Astrocyte (in vitro differentiated cells and primary cell): ENCODE data around the gene KIAA1549. TPM values are rescaled to one million over a fixed set of nuclear protein-coding genes. Genes with fewer than 3 reads are reported as not detected.

Source experiments
- DNase-seq: peaks from one replicate; pipeline ENCODE4 v3.0.0-alpha.2; 2010; ENCODE audit warnings: low read depth
- FAIRE-seq: peaks from 2 replicates; lab custom pipeline; 2011; peaks lifted over from hg19 to GRCh38; lab: Jason Lieb, UNC
- H2AFZ ChIP-seq: 2 replicates; pipeline ENCODE4 v1.6.0; 2012; ENCODE audit warnings: low read depth, low read length, inconsistent platforms
- H3K27ac ChIP-seq: 2 replicates; pipeline ENCODE4 v1.5.1; 2011; ENCODE audit warnings: low read depth, low read length, inconsistent platforms
- H3K27me3 ChIP-seq: 2 replicates; pipeline ENCODE4 v1.6.0; 2011; ENCODE audit warnings: low read length, inconsistent platforms; ENCODE audit not compliant: insufficient read depth
- H3K36me3 ChIP-seq: 2 replicates; pipeline ENCODE4 v1.5.1; 2011; ENCODE audit warnings: low read length, inconsistent platforms; ENCODE audit not compliant: insufficient read depth
- H3K4me1 ChIP-seq: 2 replicates; pipeline ENCODE4 v1.5.1; 2011; ENCODE audit warnings: low read length, inconsistent platforms; ENCODE audit not compliant: insufficient read depth
- H3K4me2 ChIP-seq: 2 replicates; pipeline ENCODE4 v1.6.0; 2012; ENCODE audit warnings: low read length, inconsistent platforms
- H3K4me3 ChIP-seq: 2 replicates; pipeline ENCODE4 v1.5.1; 2011; ENCODE audit warnings: low read depth, mild to moderate bottlenecking, low read length, inconsistent platforms; ENCODE audit not compliant: insufficient read depth
- H3K79me2 ChIP-seq: 2 replicates; pipeline ENCODE4 v1.6.0; 2012; ENCODE audit warnings: mild to moderate bottlenecking, low read length, inconsistent platforms; ENCODE audit not compliant: insufficient read depth
- H3K9ac ChIP-seq: 2 replicates; pipeline ENCODE4 v1.6.0; 2012; ENCODE audit warnings: mild to moderate bottlenecking, low read length, inconsistent platforms
- H3K9me3 ChIP-seq: 2 replicates; pipeline ENCODE4 v1.5.1; 2012; ENCODE audit warnings: low read depth, mild to moderate bottlenecking, low read length, inconsistent platforms; ENCODE audit not compliant: insufficient read depth
- H4K20me1 ChIP-seq: 2 replicates; pipeline ENCODE4 v1.6.0; 2012; ENCODE audit warnings: low read length, inconsistent platforms; ENCODE audit not compliant: insufficient read depth
- H3K27ac Mint-ChIP-seq: one replicate; pipeline ENCODE4 v1.8.0; 2021; ENCODE audit warnings: mild to moderate bottlenecking, mixed read lengths; ENCODE audit not compliant: unreplicated experiment
- H3K27me3 Mint-ChIP-seq: one replicate; pipeline ENCODE4 v1.8.0; 2021; ENCODE audit warnings: low read depth, mixed read lengths; ENCODE audit not compliant: unreplicated experiment
- H3K36me3 Mint-ChIP-seq: one replicate; pipeline ENCODE4 v1.8.0; 2021; ENCODE audit warnings: low read depth, mixed read lengths; ENCODE audit not compliant: unreplicated experiment
- H3K4me1 Mint-ChIP-seq: one replicate; pipeline ENCODE4 v1.8.0; 2021; ENCODE audit warnings: low read depth, mixed read lengths; ENCODE audit not compliant: unreplicated experiment
- H3K4me3 Mint-ChIP-seq: one replicate; pipeline ENCODE4 v1.8.0; 2021; ENCODE audit warnings: mild to moderate bottlenecking, moderate library complexity, mixed read lengths; ENCODE audit not compliant: unreplicated experiment
- H3K9me3 Mint-ChIP-seq: one replicate; pipeline ENCODE4 v1.8.0; 2021; ENCODE audit warnings: mild to moderate bottlenecking, mixed read lengths; ENCODE audit not compliant: unreplicated experiment
- EZH2 ChIP-seq: IDR thresholded peaks from 2 replicates; pipeline ENCODE4 v1.6.1; 2012; ENCODE audit warnings: mild to moderate bottlenecking, low read length, inconsistent platforms; ENCODE audit not compliant: insufficient read depth
- total RNA-seq: library from RNA; stranded (reverse); gene quantifications from 2 replicates; pipeline ENCODE4 v1.2.1, GENCODE V29; 2021
- TF ChIP-seq, protein P1 (sequence below): IDR thresholded peaks from 2 replicates; pipeline ENCODE4 v1.5.1; 2011; ENCODE audit warnings: low read depth, mild to moderate bottlenecking, inconsistent platforms, low read length, moderate library complexity; ENCODE audit not compliant: insufficient read depth

Gene KIAA1549
- total RNA-seq, 1 donor from 2014 or later, result 10.3 TPM

DNA sequence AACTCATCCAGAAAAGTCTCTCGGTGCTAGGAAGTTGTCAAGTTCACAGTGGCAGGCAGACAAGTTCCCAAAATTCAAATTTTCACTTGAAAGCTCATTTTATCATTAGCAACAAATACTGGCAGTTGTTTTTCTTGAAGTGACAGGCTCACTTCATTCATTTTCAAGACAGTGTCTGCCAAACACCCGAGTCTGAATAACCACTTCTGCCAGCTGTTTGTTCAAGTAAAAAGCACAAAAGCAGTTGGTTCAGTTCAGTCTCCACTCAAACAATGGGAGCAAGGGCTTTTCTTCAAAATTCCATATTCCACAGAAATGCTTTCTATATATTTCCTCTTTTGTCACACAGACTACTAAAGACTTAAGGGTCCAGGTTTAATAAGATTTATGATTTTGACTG is 135.5 kb downstream of the KIAA1549 start:
- FAIRE-seq (no peak), DNase-seq (no peak)
- no peaks in the 10 kb centered on the region for H3K27me3 ChIP-seq
- H3K27ac Mint-ChIP-seq, result no peak overlapping the region
- no peak overlapping the region for H3K9ac ChIP-seq
- peaks cover 5% of the 10 kb centered on the region for H3K4me1 ChIP-seq
- no peak for TF ChIP-seq EZH2
- TF ChIP-seq, protein P1, sequence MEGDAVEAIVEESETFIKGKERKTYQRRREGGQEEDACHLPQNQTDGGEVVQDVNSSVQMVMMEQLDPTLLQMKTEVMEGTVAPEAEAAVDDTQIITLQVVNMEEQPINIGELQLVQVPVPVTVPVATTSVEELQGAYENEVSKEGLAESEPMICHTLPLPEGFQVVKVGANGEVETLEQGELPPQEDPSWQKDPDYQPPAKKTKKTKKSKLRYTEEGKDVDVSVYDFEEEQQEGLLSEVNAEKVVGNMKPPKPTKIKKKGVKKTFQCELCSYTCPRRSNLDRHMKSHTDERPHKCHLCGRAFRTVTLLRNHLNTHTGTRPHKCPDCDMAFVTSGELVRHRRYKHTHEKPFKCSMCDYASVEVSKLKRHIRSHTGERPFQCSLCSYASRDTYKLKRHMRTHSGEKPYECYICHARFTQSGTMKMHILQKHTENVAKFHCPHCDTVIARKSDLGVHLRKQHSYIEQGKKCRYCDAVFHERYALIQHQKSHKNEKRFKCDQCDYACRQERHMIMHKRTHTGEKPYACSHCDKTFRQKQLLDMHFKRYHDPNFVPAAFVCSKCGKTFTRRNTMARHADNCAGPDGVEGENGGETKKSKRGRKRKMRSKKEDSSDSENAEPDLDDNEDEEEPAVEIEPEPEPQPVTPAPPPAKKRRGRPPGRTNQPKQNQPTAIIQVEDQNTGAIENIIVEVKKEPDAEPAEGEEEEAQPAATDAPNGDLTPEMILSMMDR, result no peak
- H3K36me3 ChIP-seq, result peaks cover 6% of the 10 kb centered on the region
- no peak overlapping the region for H3K4me3 ChIP-seq
- no peaks in the 10 kb centered on the region for H3K9me3 Mint-ChIP-seq
- no peaks in the 10 kb centered on the region for H4K20me1 ChIP-seq
- no peaks in the 10 kb centered on the region for H3K79me2 ChIP-seq
- H3K4me1 Mint-ChIP-seq, result peaks cover 17% of the 10 kb centered on the region
- H3K36me3 Mint-ChIP-seq, result peaks cover 11% of the 10 kb centered on the region
- H3K27ac ChIP-seq, result no peak overlapping the region
- H2AFZ ChIP-seq, result no peak overlapping the region
- no peak overlapping the region for H3K4me2 ChIP-seq
- H3K4me3 Mint-ChIP-seq, result no peak overlapping the region
- no peaks in the 10 kb centered on the region for H3K27me3 Mint-ChIP-seq
- no peaks in the 10 kb centered on the region for H3K9me3 ChIP-seq

- H3K9me3 ChIP-seq, result no peaks in the 10 kb centered on the region
- Mint-ChIP-seq H3K4me1 (peaks cover 17% of the 10 kb centered on the region), H3K36me3 (peaks cover 6% of the 10 kb centered on the region), H3K27ac (no peak overlapping the region), H3K9me3 (no peaks in the 10 kb centered on the region), H3K27me3 (no peaks in the 10 kb centered on the region), H3K4me3 (no peak overlapping the region)
- H2AFZ ChIP-seq, result no peak overlapping the region
- no peak overlapping the region for H3K4me2 ChIP-seq
- TF ChIP-seq, protein P1, result no peak
- TF ChIP-seq EZH2, result no peak
- peaks cover 5% of the 10 kb centered on the region for H3K4me1 ChIP-seq
- H3K9ac ChIP-seq, result no peak overlapping the region
- no peak overlapping the region for H3K27ac ChIP-seq
- no peaks in the 10 kb centered on the region for H4K20me1 ChIP-seq
- H3K4me3 ChIP-seq, result no peak overlapping the region
- DNase-seq, result no peak
- H3K36me3 ChIP-seq, result no peaks in the 10 kb centered on the region
- H3K27me3 ChIP-seq, result no peaks in the 10 kb centered on the region
- no peak for FAIRE-seq
- H3K79me2 ChIP-seq, result no peaks in the 10 kb centered on the region
Measured at GRCh38 chr7:138843632-138844580, 137.3 kb downstream of the KIAA1549 start.

- no peaks in the 10 kb centered on the region for H3K79me2 ChIP-seq
- peak overlapping the region; percentile 73 for H3K4me2 ChIP-seq
- H4K20me1 ChIP-seq, result no peaks in the 10 kb centered on the region
- H2AFZ ChIP-seq, result peak overlapping the region; percentile 47
- DNase-seq, result peak; percentile 88
- H3K9ac ChIP-seq, result no peak overlapping the region
- Mint-ChIP-seq H3K27ac (peak overlapping the region; percentile 86), H3K9me3 (no peaks in the 10 kb centered on the region), H3K27me3 (no peaks in the 10 kb centered on the region), H3K4me1 (peaks cover 10% of the 10 kb centered on the region), H3K4me3 (no peak overlapping the region), H3K36me3 (peaks cover 10% of the 10 kb centered on the region)
- no peak overlapping the region for H3K4me3 ChIP-seq
- no peaks in the 10 kb centered on the region for H3K36me3 ChIP-seq
- TF ChIP-seq EZH2, result no peak
- TF ChIP-seq, protein P1, result no peak
- peak overlapping the region; percentile 11 for H3K27ac ChIP-seq
- H3K4me1 ChIP-seq, result peaks cover 5% of the 10 kb centered on the region
- FAIRE-seq, result peak; percentile 63
- H3K9me3 ChIP-seq, result no peaks in the 10 kb centered on the region
- H3K27me3 ChIP-seq, result no peaks in the 10 kb centered on the region
Measured at GRCh38 chr7:138842111-138842510, 139.1 kb downstream of the KIAA1549 start.
